Gastrocnemius medialis (tissue), 4 donors: ENCODE results near the gene IQCH.

Source experiments
- CTCF ChIP-seq, 5 experiments: fragments of 450-650 bp in 3 of 5; fragments of 200-600 bp in 2 of 5; sonication (generic) in 2 of 5; IDR thresholded peaks in 4 of 5; conservative IDR thresholded peaks in 1 of 5; 1 replicate in 4 of 5; 2 replicates in 1 of 5; pipeline ENCODE4 v1.5.1; 2016 to 2019; ENCODE audit warnings: antibody characterized with exemption in 5 of 5, mild to moderate bottlenecking in 3 of 5, moderate library complexity in 3 of 5
- POLR2A ChIP-seq, 2 donors: fragments of 450-650 bp; IDR thresholded peaks; one replicate each; pipeline ENCODE4 v1.6.1; 2017; ENCODE audit warnings: antibody characterized with exemption in 2 of 2, mild to moderate bottlenecking in 2 of 2, moderate library complexity in 2 of 2

- TF ChIP-seq POLR2A (IDR thresholded peaks at IDR 0.05) (no peak), CTCF (IDR thresholded peaks at IDR 0.05 in 4 of 5, conservative IDR thresholded peaks at IDR 0.05 in 1 of 5) (no peak)
Observed at GRCh38 chr15:67379530-67379929, 124.9 kb downstream of the IQCH start.
